Colonic mucosa (tissue), 4 donors: ENCODE data around the gene FHOD3. TPM values are rescaled to one million over a fixed set of nuclear protein-coding genes. Genes with fewer than 3 reads are reported as not detected.

Experiments
- DNase-seq: peaks from one replicate; pipeline ENCODE4 v3.0.0-alpha.2; 2020
- H3K27ac ChIP-seq: fragments of 200-600 bp; one replicate; pipeline ENCODE4 v1.8.0; 2021
- H3K27me3 ChIP-seq: fragments of 200-600 bp; one replicate; pipeline ENCODE4 v1.8.0; 2021
- H3K36me3 ChIP-seq: fragments of 200-600 bp; one replicate; pipeline ENCODE4 v1.8.0; 2021
- H3K4me1 ChIP-seq: fragments of 200-600 bp; one replicate; pipeline ENCODE4 v1.8.0; 2021; ENCODE audit warnings: mild to moderate bottlenecking
- H3K4me3 ChIP-seq: fragments of 200-600 bp; one replicate; pipeline ENCODE4 v1.8.0; 2021
- H3K9ac ChIP-seq, 2 donors: one replicate each; pipeline ENCODE4 v1.7.0; 2013; ENCODE audit warnings: control low read depth in 2 of 2, low read depth in 2 of 2, low read length in 2 of 2
- H3K9me3 ChIP-seq: fragments of 200-600 bp; one replicate; pipeline ENCODE4 v1.8.0; 2021
- CTCF ChIP-seq: fragments of 200-600 bp; IDR thresholded peaks from one replicate; pipeline ENCODE4 v1.8.0; 2022; ENCODE audit warnings: antibody characterized with exemption, mild to moderate bottlenecking
- intact Hi-C: fragments of 100-400 bp; cut with DNase I; formaldehyde crosslinking; loops from one replicate; pipeline ENCODE4 v1.14.1; 2022
- total RNA-seq, 2 donors: library from RNA; stranded (reverse); fragmentation: NEBNext Ultra II Directional in 1 of 2; extraction: Animal tissue kit (Norgen Biotek cat#: 25700) in 1 of 2; gene quantifications; one replicate each; pipeline ENCODE4 v1.2.1, GENCODE V29; 2021
- donor health status: healthy.
- donor health status: DM: no; HTN: no; CAD: no.
- donor health status: DM: no; HTN: no; CAD: no.

Gene FHOD3
- total RNA-seq, 2 donors from 2014 or later = 2.5 to 4.1 TPM

- Histone ChIP-seq H3K27me3 (no peaks in the 10 kb centered on the region), H3K9ac (no peak overlapping the region), H3K9me3 (no peaks in the 10 kb centered on the region), H3K4me1 (no peaks in the 10 kb centered on the region), H3K27ac (no peak overlapping the region), H3K36me3 (no peaks in the 10 kb centered on the region), H3K4me3 (no peak overlapping the region)
- TF ChIP-seq CTCF = no peak
- intact Hi-C loops = no loop called here
- no peak for DNase-seq
Observed at GRCh38 chr18:36693931-36694620, 396.6 kb downstream of the FHOD3 start.

GRCh38 chr18:36695806-36696205 is 398.3 kb downstream of the FHOD3 start:
- no peak overlapping the region for H3K27ac ChIP-seq
- no peaks in the 10 kb centered on the region for H3K36me3 ChIP-seq
- H3K9ac ChIP-seq = no peak overlapping the region
- no peak for TF ChIP-seq CTCF
- H3K27me3 ChIP-seq = no peaks in the 10 kb centered on the region
- H3K9me3 ChIP-seq = no peaks in the 10 kb centered on the region
- intact Hi-C loops = no loop called here
- no peak overlapping the region for H3K4me3 ChIP-seq
- DNase-seq = no peak
- no peaks in the 10 kb centered on the region for H3K4me1 ChIP-seq

GRCh38 chr18:36697905-36698304 is 400.4 kb downstream of the FHOD3 start:
- Histone ChIP-seq H3K4me1 (no peaks in the 10 kb centered on the region), H3K27me3 (no peaks in the 10 kb centered on the region), H3K4me3 (no peak overlapping the region), H3K9ac (no peak overlapping the region), H3K36me3 (no peaks in the 10 kb centered on the region), H3K27ac (no peak overlapping the region), H3K9me3 (no peaks in the 10 kb centered on the region)
- TF ChIP-seq CTCF = no peak
- no peak for DNase-seq
- intact Hi-C loops = no loop called here

GRCh38 chr18:36700955-36701354 is 403.4 kb downstream of the FHOD3 start:
- H3K9ac ChIP-seq = no peak overlapping the region
- no peak overlapping the region for H3K27ac ChIP-seq
- TF ChIP-seq CTCF = no peak
- H3K27me3 ChIP-seq = no peaks in the 10 kb centered on the region
- no peak for DNase-seq
- H3K9me3 ChIP-seq = no peaks in the 10 kb centered on the region
- no peaks in the 10 kb centered on the region for H3K36me3 ChIP-seq
- intact Hi-C loops = no loop called here
- no peak overlapping the region for H3K4me3 ChIP-seq
- no peaks in the 10 kb centered on the region for H3K4me1 ChIP-seq

- H3K9me3 ChIP-seq = no peaks in the 10 kb centered on the region
- no peak overlapping the region for H3K27ac ChIP-seq
- no peak overlapping the region for H3K4me3 ChIP-seq
- intact Hi-C loops = no loop called here
- DNase-seq = no peak
- no peaks in the 10 kb centered on the region for H3K36me3 ChIP-seq
- TF ChIP-seq CTCF = no peak
- H3K4me1 ChIP-seq = no peaks in the 10 kb centered on the region
- no peak overlapping the region for H3K9ac ChIP-seq
- no peaks in the 10 kb centered on the region for H3K27me3 ChIP-seq
Observed at GRCh38 chr18:36702401-36703013, 405.0 kb downstream of the FHOD3 start.
